ENCODE results near the gene ZFR2. TPM values are rescaled to one million over a fixed set of nuclear protein-coding genes. Genes with fewer than 3 reads are reported as not detected.
"Not testable (repeated sequence)": the region's sequence is repeated elsewhere in the genome, so short reads cannot be mapped to it uniquely, and the experiment has no call there.

The ZFR2 gene
- polyA plus RNA-seq, 1 of the 3 experiments (the other 2 are of a cell fraction) = 0.44 TPM

- no peak for TF ChIP-seq REST (IDR thresholded peaks at IDR 0.05; ENCODE audit: low read depth, low read length)
Observed at GRCh38 chr19:3879656-3880055, 10.8 kb upstream of the ZFR2 start (continued).

GRCh38 chr19:3874695-3875094 lies 5.9 kb upstream of the ZFR2 start:
- CTCF ChIA-PET = interaction anchor here (0.7 kb wide), 1 partner anchor 16 kb away, joined by 3 read pairs; no protein-coding TSS in a partner anchor
- H3K36me3 ChIP-seq (replicated peaks in 1 of 2; ENCODE audit: control insufficient read depth in 1 of 2, insufficient read depth in 2 of 2, low read length in 1 of 2); H3K4me3 ChIP-seq (ENCODE audit: low read depth in 2 of 2, low read length in 1 of 2); H3K9me2 ChIP-seq; DNase-seq; H3K79me2 ChIP-seq (ENCODE audit: insufficient read depth); H3K27ac ChIP-seq (ENCODE audit: low read depth in 2 of 2, low read length in 1 of 2); POLR2A ChIA-PET; H4K20me1 ChIP-seq (ENCODE audit: insufficient read depth); H3K4me1 ChIP-seq (ENCODE audit: control insufficient read depth in 1 of 2, insufficient read depth in 2 of 2, low read depth in 1 of 2, low read length in 1 of 2); H3F3A ChIP-seq (replicated peaks; ENCODE audit: insufficient read depth); H2AFZ ChIP-seq (ENCODE audit: low read depth); H3K9me3 ChIP-seq; H3K27me3 ChIP-seq (ENCODE audit: insufficient read depth); H3K9ac ChIP-seq; H3K4me2 ChIP-seq: not testable (repeated sequence)
- WGBS (ENCODE audit: low lambda C conversion rate) = 76% methylated on average over 13 of the region's 13 CpGs

- H3K4me3 ChIP-seq (ENCODE audit: low read depth in 2 of 2, low read length in 1 of 2) = no peak overlapping the region
- WGBS (ENCODE audit: low lambda C conversion rate) = 3% methylated on average over 4 of the region's 4 CpGs
- DNase-seq = peak; percentile 87
- H3K9me2 ChIP-seq = no peaks in the 10 kb centered on the region
- CTCF ChIA-PET = interaction anchor here (1.5 kb wide), 1 partner anchor 51 kb away, joined by 4 read pairs; no protein-coding TSS in a partner anchor
- no peaks in the 10 kb centered on the region for H3K36me3 ChIP-seq (replicated peaks in 1 of 2; ENCODE audit: control insufficient read depth in 1 of 2, insufficient read depth in 2 of 2, low read length in 1 of 2)
- H3K9me3 ChIP-seq = no peaks in the 10 kb centered on the region
- no peak overlapping the region for H3K27ac ChIP-seq (ENCODE audit: low read depth in 2 of 2, low read length in 1 of 2)
- H3K27me3 ChIP-seq (ENCODE audit: insufficient read depth) = peaks cover 6% of the 10 kb centered on the region; the same call in 1 of the 2 replicates
- no peaks in the 10 kb centered on the region for H3K79me2 ChIP-seq (ENCODE audit: insufficient read depth)
- no peaks in the 10 kb centered on the region for H3F3A ChIP-seq (replicated peaks; ENCODE audit: insufficient read depth)
- no peak overlapping the region for H3K9ac ChIP-seq
- H3K4me2 ChIP-seq = no peak overlapping the region
- no peak overlapping the region for H2AFZ ChIP-seq (ENCODE audit: low read depth)
- POLR2A ChIA-PET = interaction anchor here (0.6 kb wide), 1 partner anchor 8 kb away, joined by 3 read pairs; no protein-coding TSS in a partner anchor
- no peaks in the 10 kb centered on the region; a peak in 1 of 4 replicates for H3K4me1 ChIP-seq (ENCODE audit: control insufficient read depth in 1 of 2, insufficient read depth in 2 of 2, low read depth in 1 of 2, low read length in 1 of 2)
- no peaks in the 10 kb centered on the region for H4K20me1 ChIP-seq (ENCODE audit: insufficient read depth)
- no peak for TF ChIP-seq TEAD4 (IDR thresholded peaks at IDR 0.05; ENCODE audit: borderline replicate concordance, insufficient read depth)
- TF ChIP-seq MAX (IDR thresholded peaks at IDR 0.05; ENCODE audit: low read depth) = no peak
- no peak for TF ChIP-seq REST (IDR thresholded peaks at IDR 0.05; ENCODE audit: low read depth, low read length)
- no peak for TF ChIP-seq FOXM1 (IDR thresholded peaks at IDR 0.05; ENCODE audit: low read depth)
- TF ChIP-seq MEF2A (IDR thresholded peaks at IDR 0.05; ENCODE audit: borderline replicate concordance, low read depth) = no peak
- no peak for TF ChIP-seq SMC3 (IDR thresholded peaks at IDR 0.05; ENCODE audit: low read depth, low read length)
- no peak for TF ChIP-seq TAF1 (IDR thresholded peaks at IDR 0.05; ENCODE audit: borderline replicate concordance, low read depth, low read length)
- no peak for TF ChIP-seq PBX3 (IDR thresholded peaks at IDR 0.05)
- no peak for TF ChIP-seq NFIC (IDR thresholded peaks at IDR 0.05; ENCODE audit: borderline replicate concordance)
- TF ChIP-seq ZBTB33 (IDR thresholded peaks at IDR 0.05; ENCODE audit: borderline replicate concordance, low read depth) = no peak
- peak; percentile 81 for TF ChIP-seq MXI1 (IDR thresholded peaks at IDR 0.05; ENCODE audit: low read depth, low read length)
- peak in 1 of 2 experiments; percentile 73; a peak in 2 of 4 replicates for TF ChIP-seq EP300 (IDR thresholded peaks at IDR 0.05; ENCODE audit: borderline replicate concordance in 1 of 2, low read depth in 1 of 2, low read length in 1 of 2)
- TF ChIP-seq EZH2phosphoT487 (IDR thresholded peaks at IDR 0.05; ENCODE audit: borderline replicate concordance, low read depth) = no peak
- TF ChIP-seq POLR2AphosphoS5 (IDR thresholded peaks at IDR 0.05; ENCODE audit: low read depth, low read length) = no peak
Observed at GRCh38 chr19:3873151-3873550, 4.3 kb upstream of the ZFR2 start.
